SJSA1 (cell line): ENCODE data around the gene RACK1. TPM values are rescaled to one million over a fixed set of nuclear protein-coding genes. Genes with fewer than 3 reads are reported as not detected.
"Not testable (repeated sequence)": the region's sequence is repeated elsewhere in the genome, so short reads cannot be mapped to it uniquely, and the experiment has no call there.

Source experiments
- DNase-seq, 2 experiments: peaks; one replicate each; pipeline ENCODE4 v3.0.0-alpha.2; 2015 to 2020; ENCODE audit warnings: low spot score in 2 of 2, low read depth in 1 of 2
- H3K27ac ChIP-seq: fragments of 250-450 bp; sonication (Bioruptor Pico); 2 replicates; pipeline ENCODE4 v1.5.1; 2020; ENCODE audit warnings: mild to moderate bottlenecking, moderate library complexity
- H3K27me3 ChIP-seq: fragments of 250-450 bp; sonication (Bioruptor Pico); replicated peaks from 2 replicates; pipeline ENCODE4 v1.5.1; 2020; ENCODE audit warnings: mild to moderate bottlenecking, moderate library complexity
- H3K36me3 ChIP-seq: fragments of 250-450 bp; sonication (Bioruptor Pico); 2 replicates; pipeline ENCODE4 v1.5.1; 2020; ENCODE audit warnings: mild to moderate bottlenecking
- H3K4me1 ChIP-seq: fragments of 250-450 bp; sonication (Bioruptor Pico); replicated peaks from 2 replicates; pipeline ENCODE4 v1.6.1; 2021; ENCODE audit warnings: mild to moderate bottlenecking
- H3K4me3 ChIP-seq: fragments of 250-450 bp; sonication (Bioruptor Pico); 2 replicates; pipeline ENCODE4 v1.5.1; 2020; ENCODE audit warnings: mild to moderate bottlenecking
- H3K9me3 ChIP-seq: fragments of 250-450 bp; sonication (Bioruptor Pico); replicated peaks from 2 replicates; pipeline ENCODE4 v1.5.1; 2020; ENCODE audit warnings: mild to moderate bottlenecking
- total RNA-seq: library from RNA; depleted of rRNA; stranded (reverse); fragments of >200 nt; shearing (Covaris generic); gene quantifications from 2 replicates; pipeline ENCODE4 v1.2.3, GENCODE V29; 2014

Gene RACK1
- total RNA-seq, 1 experiment from 2014 or later, result 2,892 TPM

GRCh38 chr5:181221105-181221791, 22.5 kb downstream of the RACK1 start:
- Histone ChIP-seq H3K27ac (no peak overlapping the region), H3K4me3 (no peak overlapping the region)

GRCh38 chr5:181220178-181220515, 23.6 kb downstream of the RACK1 start:
- no peaks in the 10 kb centered on the region for H3K27me3 ChIP-seq
- no peak for DNase-seq
- no peaks in the 10 kb centered on the region for H3K9me3 ChIP-seq
- peaks cover 9% of the 10 kb centered on the region; the same call in 1 of the 2 replicates for H3K36me3 ChIP-seq
- H3K4me1 ChIP-seq, result peaks cover 38% of the 10 kb centered on the region
- H3K27ac ChIP-seq, result no peak overlapping the region
- no peak overlapping the region for H3K4me3 ChIP-seq

More at GRCh38 chr5:181221105-181221791, 22.5 kb downstream of the RACK1 start:
- no peak for DNase-seq
- H3K4me1 ChIP-seq, result peaks cover 36% of the 10 kb centered on the region
- H3K36me3 ChIP-seq, result peaks cover 12% of the 10 kb centered on the region; the same call in 1 of the 2 replicates
- H3K9me3 ChIP-seq, result no peaks in the 10 kb centered on the region
- no peaks in the 10 kb centered on the region for H3K27me3 ChIP-seq

GRCh38 chr5:181219262-181220177, 24.2 kb downstream of the RACK1 start:
- Histone ChIP-seq H3K27me3 (no peaks in the 10 kb centered on the region), H3K4me1 (peaks cover 31% of the 10 kb centered on the region), H3K9me3 (no peaks in the 10 kb centered on the region), H3K4me3 (no peak overlapping the region), H3K36me3 (peaks cover 4% of the 10 kb centered on the region; the same call in 1 of the 2 replicates), H3K27ac (no peak overlapping the region)
- DNase-seq, result no peak

- no peaks in the 10 kb centered on the region for H3K9me3 ChIP-seq
- H3K27ac ChIP-seq, result no peak overlapping the region
- no peak for DNase-seq
- peaks cover 25% of the 10 kb centered on the region for H3K4me1 ChIP-seq
- peaks cover 3% of the 10 kb centered on the region; the same call in 1 of the 2 replicates for H3K36me3 ChIP-seq
- H3K4me3 ChIP-seq, result peak overlapping the region; percentile 28
- H3K27me3 ChIP-seq, result no peaks in the 10 kb centered on the region
These were observed 24.9 kb downstream of the RACK1 start for GRCh38 chr5:181218795-181219124.

GRCh38 chr5:181217803-181218062, 26.0 kb downstream of the RACK1 start:
- H3K36me3 ChIP-seq, result no peaks in the 10 kb centered on the region
- no peak for DNase-seq
- no peak overlapping the region for H3K27ac ChIP-seq
- peak overlapping the region; percentile 28 for H3K4me3 ChIP-seq
- no peaks in the 10 kb centered on the region for H3K27me3 ChIP-seq
- H3K9me3 ChIP-seq, result no peaks in the 10 kb centered on the region
- H3K4me1 ChIP-seq, result peaks cover 24% of the 10 kb centered on the region

GRCh38 chr5:181217111-181217802, 26.4 kb downstream of the RACK1 start:
- peak; percentile 78 to 86 for DNase-seq
- Histone ChIP-seq H3K27me3 (no peaks in the 10 kb centered on the region), H3K27ac (no peak overlapping the region), H3K9me3 (no peaks in the 10 kb centered on the region), H3K4me1 (peaks cover 21% of the 10 kb centered on the region), H3K4me3 (peak overlapping the region; percentile 28), H3K36me3 (no peaks in the 10 kb centered on the region)

- Histone ChIP-seq H3K9me3 (no peaks in the 10 kb centered on the region), H3K36me3 (no peaks in the 10 kb centered on the region), H3K27ac (no peak overlapping the region; the same call in 1 of the 2 replicates), H3K4me3 (peak overlapping the region; percentile 28), H3K27me3 (no peaks in the 10 kb centered on the region), H3K4me1 (peaks cover 18% of the 10 kb centered on the region)
- DNase-seq, result peak; percentile 65 to 72
These were observed 27.4 kb downstream of the RACK1 start for GRCh38 chr5:181215997-181216989.

GRCh38 chr5:181214249-181214648, 29.5 kb downstream of the RACK1 start:
- H3K27ac ChIP-seq, DNase-seq, H3K4me3 ChIP-seq, H3K9me3 ChIP-seq, H3K36me3 ChIP-seq, H3K27me3 ChIP-seq: not testable (repeated sequence)
- H3K4me1 ChIP-seq, result peaks cover 17% of the 10 kb centered on the region

GRCh38 chr5:181212934-181213333, 30.8 kb downstream of the RACK1 start:
- no peak for DNase-seq
- no peaks in the 10 kb centered on the region for H3K36me3 ChIP-seq
- no peaks in the 10 kb centered on the region for H3K9me3 ChIP-seq
- H3K27me3 ChIP-seq, result no peaks in the 10 kb centered on the region
- H3K4me3 ChIP-seq, result no peak overlapping the region
- no peak overlapping the region for H3K27ac ChIP-seq
- H3K4me1 ChIP-seq, result peaks cover 17% of the 10 kb centered on the region

- H3K27me3 ChIP-seq, result no peaks in the 10 kb centered on the region
- no peak overlapping the region for H3K4me3 ChIP-seq
- DNase-seq, result no peak
- H3K4me1 ChIP-seq, result peaks cover 9% of the 10 kb centered on the region
- H3K9me3 ChIP-seq, result no peaks in the 10 kb centered on the region
- no peak overlapping the region for H3K27ac ChIP-seq
- H3K36me3 ChIP-seq, result no peaks in the 10 kb centered on the region
These were observed 31.6 kb downstream of the RACK1 start for GRCh38 chr5:181212080-181212479.

- Histone ChIP-seq H3K9me3 (no peaks in the 10 kb centered on the region), H3K27me3 (no peaks in the 10 kb centered on the region), H3K36me3 (no peaks in the 10 kb centered on the region), H3K4me1 (peaks cover 8% of the 10 kb centered on the region), H3K27ac (no peak overlapping the region), H3K4me3 (no peak overlapping the region)
- no peak for DNase-seq
These were observed 32.5 kb downstream of the RACK1 start for GRCh38 chr5:181211208-181211607.

GRCh38 chr5:181210698-181211097, 33.0 kb downstream of the RACK1 start:
- not testable (repeated sequence) for DNase-seq, H3K4me1 ChIP-seq, H3K4me3 ChIP-seq, H3K9me3 ChIP-seq, H3K27me3 ChIP-seq, H3K36me3 ChIP-seq, H3K27ac ChIP-seq

- H3K4me1 ChIP-seq, result peaks cover 13% of the 10 kb centered on the region
- not testable (repeated sequence) for H3K4me3 ChIP-seq, H3K9me3 ChIP-seq, DNase-seq, H3K27ac ChIP-seq, H3K36me3 ChIP-seq, H3K27me3 ChIP-seq
These were observed 33.6 kb downstream of the RACK1 start for GRCh38 chr5:181210148-181210547.
